GM12878 (cell line): ENCODE measurements around the gene CTIF.

ENCODE experiments used
- CHD2 ChIP-seq: IDR thresholded peaks from 2 replicates; pipeline ENCODE4 v1.6.1; 2011; ENCODE audit warnings: low read depth, low read length, improper control_type of control experiment, borderline replicate concordance
- CTCF ChIP-seq, 3 experiments: IDR thresholded peaks in 2 of 3; conservative IDR thresholded peaks in 1 of 3; 2 replicates each; pipeline ENCODE4 v1.5.1; 2011; ENCODE audit warnings: low read depth in 3 of 3, low read length in 3 of 3, mild to moderate bottlenecking in 3 of 3, control low read depth in 2 of 3, moderate library complexity in 2 of 3, inconsistent platforms in 1 of 3, mixed read lengths in 1 of 3; ENCODE audit not compliant: control insufficient read depth in 2 of 3, insufficient read depth in 1 of 3; ENCODE audit errors: extremely low read depth in 1 of 3
- ETV6 ChIP-seq, 2 experiments: fragments of 450-650 bp in 1 of 2; IDR thresholded peaks in 1 of 2; conservative IDR thresholded peaks in 1 of 2; 2 replicates each; pipeline ENCODE4 v1.6.1; 2014; ENCODE audit warnings: antibody characterized with exemption in 1 of 2, borderline replicate concordance in 1 of 2, low read depth in 1 of 2, mild to moderate bottlenecking in 1 of 2, moderate library complexity in 1 of 2
- EZH2 ChIP-seq: IDR thresholded peaks from 2 replicates; pipeline ENCODE4 v1.6.1; 2012; ENCODE audit warnings: low read depth, mild to moderate bottlenecking, control low read depth, inconsistent platforms, low read length, borderline replicate concordance; ENCODE audit not compliant: control insufficient read depth
- PBX3 ChIP-seq: IDR thresholded peaks from 2 replicates; pipeline ENCODE4 v1.6.1; 2011; ENCODE audit warnings: mild to moderate bottlenecking, low read depth, low read length, moderate library complexity; ENCODE audit not compliant: insufficient replicate concordance
- POLR2A ChIP-seq: IDR thresholded peaks from 2 replicates; pipeline ENCODE4 v1.6.1; 2011; ENCODE audit warnings: low read depth, mild to moderate bottlenecking, low read length
- TAF1 ChIP-seq: IDR thresholded peaks from 2 replicates; pipeline ENCODE4 v1.6.1; 2011; ENCODE audit warnings: mild to moderate bottlenecking, low read depth, low read length, borderline replicate concordance
- TCF12 ChIP-seq: IDR thresholded peaks from 2 replicates; pipeline ENCODE4 v1.6.1; 2011; ENCODE audit warnings: low read depth, mild to moderate bottlenecking, low read length
- USF2 ChIP-seq: IDR thresholded peaks from 2 replicates; pipeline ENCODE4 v1.6.1; 2011; ENCODE audit warnings: low read depth, low read length, improper control_type of control experiment, borderline replicate concordance

- TF ChIP-seq CTCF (IDR thresholded peaks at IDR 0.05 in 2 of 3, conservative IDR thresholded peaks at IDR 0.05 in 1 of 3; ENCODE audit: control insufficient read depth in 2 of 3, extremely low read depth in 1 of 3, insufficient read depth in 1 of 3, low read depth in 3 of 3, low read length in 3 of 3): no peak
- TF ChIP-seq PBX3: no peak
- no peak for TF ChIP-seq USF2
- no peak for TF ChIP-seq ETV6 (conservative IDR thresholded peaks at IDR 0.05 in 1 of 2, IDR thresholded peaks at IDR 0.05 in 1 of 2; ENCODE audit: borderline replicate concordance in 1 of 2, low read depth in 1 of 2)
- no peak for TF ChIP-seq POLR2A
- TF ChIP-seq TAF1: no peak
- TF ChIP-seq TCF12: no peak
- TF ChIP-seq CHD2: no peak
- TF ChIP-seq EZH2: no peak
These were observed 272.6 kb downstream of the CTIF start for GRCh38 chr18:48811401-48811800.
